A549 (cell line): ENCODE measurements around the gene SHISA6.

Experiments used
- BHLHE40 ChIP-seq: IDR thresholded peaks from 2 replicates; pipeline ENCODE4 v1.6.1; 2012; ENCODE audit warnings: low read depth, low read length, inconsistent platforms
- KDM1A ChIP-seq: fragments of 200-600 bp; sonication (generic); IDR thresholded peaks from 2 replicates; pipeline ENCODE4 v1.6.1; 2016; ENCODE audit warnings: low read depth, mild to moderate bottlenecking
- MAFK ChIP-seq: fragments of 450-650 bp; IDR thresholded peaks from 2 replicates; pipeline ENCODE4 v1.6.1; 2014; ENCODE audit not compliant: partially characterized antibody
- TF ChIP-seq, protein P1 (sequence below): fragments of >200 bp; sonication (Bioruptor Twin); formaldehyde crosslinking; IDR thresholded peaks from 3 replicates; pipeline ENCODE4 v1.5.1; 2016
- TF ChIP-seq, protein P2 (sequence below): fragments of 200-600 bp; sonication (generic); IDR thresholded peaks from 2 replicates; pipeline ENCODE4 v1.6.1; 2016; ENCODE audit warnings: antibody characterized with exemption, mild to moderate bottlenecking, moderate library complexity

DNA sequence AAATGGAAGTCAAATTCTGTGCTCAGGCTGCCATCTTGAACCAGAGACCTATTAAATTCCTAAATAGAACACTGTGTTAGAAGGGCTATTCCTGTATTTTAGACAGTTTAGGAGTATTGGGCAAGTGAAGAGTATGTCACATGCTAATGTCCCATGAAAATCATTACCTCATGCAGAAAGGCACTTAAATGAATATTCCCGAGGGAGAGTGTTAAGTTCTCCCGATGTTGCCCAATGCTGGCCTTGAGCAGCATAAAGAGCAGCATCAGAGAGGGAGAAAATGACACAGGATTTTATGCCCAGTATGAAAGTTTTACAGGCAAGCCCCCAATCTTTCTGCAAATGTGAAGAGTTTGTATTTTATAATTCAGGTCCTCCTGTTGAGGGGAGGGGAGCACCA is 28.2 kb upstream of the SHISA6 start:
- TF ChIP-seq MAFK (no peak), KDM1A (no peak), BHLHE40 (no peak)
- TF ChIP-seq, protein P1, sequence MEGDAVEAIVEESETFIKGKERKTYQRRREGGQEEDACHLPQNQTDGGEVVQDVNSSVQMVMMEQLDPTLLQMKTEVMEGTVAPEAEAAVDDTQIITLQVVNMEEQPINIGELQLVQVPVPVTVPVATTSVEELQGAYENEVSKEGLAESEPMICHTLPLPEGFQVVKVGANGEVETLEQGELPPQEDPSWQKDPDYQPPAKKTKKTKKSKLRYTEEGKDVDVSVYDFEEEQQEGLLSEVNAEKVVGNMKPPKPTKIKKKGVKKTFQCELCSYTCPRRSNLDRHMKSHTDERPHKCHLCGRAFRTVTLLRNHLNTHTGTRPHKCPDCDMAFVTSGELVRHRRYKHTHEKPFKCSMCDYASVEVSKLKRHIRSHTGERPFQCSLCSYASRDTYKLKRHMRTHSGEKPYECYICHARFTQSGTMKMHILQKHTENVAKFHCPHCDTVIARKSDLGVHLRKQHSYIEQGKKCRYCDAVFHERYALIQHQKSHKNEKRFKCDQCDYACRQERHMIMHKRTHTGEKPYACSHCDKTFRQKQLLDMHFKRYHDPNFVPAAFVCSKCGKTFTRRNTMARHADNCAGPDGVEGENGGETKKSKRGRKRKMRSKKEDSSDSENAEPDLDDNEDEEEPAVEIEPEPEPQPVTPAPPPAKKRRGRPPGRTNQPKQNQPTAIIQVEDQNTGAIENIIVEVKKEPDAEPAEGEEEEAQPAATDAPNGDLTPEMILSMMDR: no peak
- TF ChIP-seq, protein P2, sequence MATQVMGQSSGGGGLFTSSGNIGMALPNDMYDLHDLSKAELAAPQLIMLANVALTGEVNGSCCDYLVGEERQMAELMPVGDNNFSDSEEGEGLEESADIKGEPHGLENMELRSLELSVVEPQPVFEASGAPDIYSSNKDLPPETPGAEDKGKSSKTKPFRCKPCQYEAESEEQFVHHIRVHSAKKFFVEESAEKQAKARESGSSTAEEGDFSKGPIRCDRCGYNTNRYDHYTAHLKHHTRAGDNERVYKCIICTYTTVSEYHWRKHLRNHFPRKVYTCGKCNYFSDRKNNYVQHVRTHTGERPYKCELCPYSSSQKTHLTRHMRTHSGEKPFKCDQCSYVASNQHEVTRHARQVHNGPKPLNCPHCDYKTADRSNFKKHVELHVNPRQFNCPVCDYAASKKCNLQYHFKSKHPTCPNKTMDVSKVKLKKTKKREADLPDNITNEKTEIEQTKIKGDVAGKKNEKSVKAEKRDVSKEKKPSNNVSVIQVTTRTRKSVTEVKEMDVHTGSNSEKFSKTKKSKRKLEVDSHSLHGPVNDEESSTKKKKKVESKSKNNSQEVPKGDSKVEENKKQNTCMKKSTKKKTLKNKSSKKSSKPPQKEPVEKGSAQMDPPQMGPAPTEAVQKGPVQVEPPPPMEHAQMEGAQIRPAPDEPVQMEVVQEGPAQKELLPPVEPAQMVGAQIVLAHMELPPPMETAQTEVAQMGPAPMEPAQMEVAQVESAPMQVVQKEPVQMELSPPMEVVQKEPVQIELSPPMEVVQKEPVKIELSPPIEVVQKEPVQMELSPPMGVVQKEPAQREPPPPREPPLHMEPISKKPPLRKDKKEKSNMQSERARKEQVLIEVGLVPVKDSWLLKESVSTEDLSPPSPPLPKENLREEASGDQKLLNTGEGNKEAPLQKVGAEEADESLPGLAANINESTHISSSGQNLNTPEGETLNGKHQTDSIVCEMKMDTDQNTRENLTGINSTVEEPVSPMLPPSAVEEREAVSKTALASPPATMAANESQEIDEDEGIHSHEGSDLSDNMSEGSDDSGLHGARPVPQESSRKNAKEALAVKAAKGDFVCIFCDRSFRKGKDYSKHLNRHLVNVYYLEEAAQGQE: no peak
